Hematopoietic multipotent progenitor cell treated with erythropoietin and hydrocortisone succinate and interleukin-3 and kit ligand, for 15 days (in vitro differentiated cells): Measurements from ENCODE around the gene GSK3A.
A peak's percentile ranks its signal among the peaks of the same experiment; 100 is the strongest.
"Not testable (repeated sequence)": the region's sequence is repeated elsewhere in the genome, so short reads cannot be mapped to it uniquely, and the experiment has no call there.

Experiments used
- DNase-seq: peaks from one replicate; pipeline ENCODE4 v3.0.0-alpha.2; 2015; ENCODE audit warnings: low spot score

The GSK3A gene

DNA sequence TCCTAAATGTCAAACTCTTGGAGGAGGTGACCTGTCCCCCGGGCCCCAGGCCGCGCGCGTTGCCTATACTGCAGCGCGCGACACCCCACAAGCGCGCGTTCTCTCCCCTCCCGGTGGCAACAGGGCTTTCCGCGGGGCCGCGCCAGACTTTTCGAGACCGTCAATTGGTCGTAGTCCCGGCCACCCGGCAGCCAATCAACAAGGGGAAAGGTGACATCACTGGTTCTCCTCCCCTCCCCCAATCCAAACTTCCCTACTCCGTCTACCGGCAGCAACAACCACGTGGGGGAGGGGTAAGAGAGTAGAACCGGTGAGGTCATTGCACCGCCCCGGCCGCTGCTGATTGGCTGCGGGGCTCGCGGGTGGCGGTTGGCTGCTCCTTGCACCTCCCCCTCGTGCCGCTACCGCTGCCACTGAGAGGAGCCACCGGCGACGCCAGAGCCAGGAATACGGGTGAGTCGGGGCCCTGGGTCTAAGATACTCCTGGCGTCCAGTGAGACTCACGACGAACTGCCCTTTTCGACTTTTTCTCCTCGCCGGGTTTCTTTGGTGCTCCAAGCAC lies 25.8 kb upstream of the GSK3A start:
- DNase-seq: peak; percentile 100

DNA sequence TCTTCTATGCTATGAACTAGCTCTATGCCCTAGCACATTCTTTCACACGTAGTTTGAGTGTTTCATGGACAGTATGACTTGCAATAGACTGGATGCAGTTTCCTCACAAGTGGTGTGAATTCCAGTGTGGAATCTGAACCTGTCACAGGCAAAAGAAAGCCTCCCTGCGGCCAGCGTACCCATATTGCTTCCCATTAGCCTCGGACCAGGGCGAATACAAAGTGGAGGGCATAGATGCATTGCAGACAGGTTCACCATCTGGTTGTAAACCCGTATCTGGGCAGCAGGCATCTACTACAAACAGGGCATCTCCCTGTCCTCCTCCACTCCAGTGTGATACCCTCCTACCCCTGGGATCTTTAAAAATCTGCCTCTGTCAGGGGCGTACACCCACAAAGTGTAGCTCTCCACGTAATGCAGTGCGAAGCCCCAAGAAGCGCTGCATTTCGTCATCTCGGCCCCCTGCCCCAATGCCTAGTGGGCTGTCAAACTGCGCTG lies 25.3 kb upstream of the GSK3A start:
- DNase-seq: no peak

DNA sequence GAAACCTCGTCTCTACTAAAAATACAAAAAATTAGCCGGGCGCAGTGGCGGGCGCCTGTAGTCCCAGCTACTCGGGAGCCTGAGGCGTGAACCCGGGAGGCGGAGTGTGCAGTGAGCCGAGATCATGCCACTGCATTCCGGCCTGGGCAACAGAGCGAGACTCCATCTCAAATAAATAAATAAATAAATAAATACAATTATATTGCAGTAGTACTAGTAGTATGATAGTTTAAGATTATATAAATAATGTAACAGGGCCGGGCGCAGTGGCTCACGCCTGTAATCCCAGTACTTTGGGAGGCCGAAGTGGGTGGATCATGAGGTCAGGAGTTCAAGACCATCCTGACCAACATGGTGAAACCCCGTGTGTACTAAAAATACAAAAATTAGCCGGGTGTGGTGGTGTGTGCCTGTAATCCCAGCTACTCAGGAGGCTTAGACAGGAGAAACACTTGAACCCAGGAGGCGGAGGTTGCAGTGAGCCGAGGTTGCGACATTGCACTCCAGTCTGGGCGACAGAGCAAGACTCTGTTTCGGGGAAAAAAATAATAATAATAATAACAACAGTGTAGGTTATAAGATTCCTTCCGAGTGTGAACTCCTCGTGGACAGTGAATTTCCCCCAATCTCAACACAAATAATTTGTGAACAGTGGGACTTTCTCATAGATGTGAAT lies 24.7 kb upstream of the GSK3A start:
- not testable (repeated sequence) for DNase-seq

DNA sequence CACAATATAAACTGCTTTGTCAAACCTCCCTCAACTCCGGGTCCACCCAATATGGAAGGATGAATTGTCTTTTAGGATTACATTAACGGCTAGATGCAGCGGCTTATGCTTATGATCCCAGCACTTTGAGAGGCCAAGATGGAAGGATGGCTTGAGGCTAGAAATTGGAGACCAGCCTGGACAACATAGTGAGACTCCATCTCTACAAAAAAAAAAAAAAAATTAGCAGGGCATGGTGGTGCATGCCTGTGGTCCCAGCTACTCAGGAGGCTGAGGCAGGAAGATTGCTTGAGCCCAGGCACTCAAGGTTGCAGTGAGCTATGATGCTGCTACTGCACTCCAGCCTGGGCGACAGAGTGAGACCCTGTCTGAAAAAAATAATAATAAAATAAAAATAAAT lies 23.7 kb upstream of the GSK3A start:
- DNase-seq: not testable (repeated sequence)

DNA sequence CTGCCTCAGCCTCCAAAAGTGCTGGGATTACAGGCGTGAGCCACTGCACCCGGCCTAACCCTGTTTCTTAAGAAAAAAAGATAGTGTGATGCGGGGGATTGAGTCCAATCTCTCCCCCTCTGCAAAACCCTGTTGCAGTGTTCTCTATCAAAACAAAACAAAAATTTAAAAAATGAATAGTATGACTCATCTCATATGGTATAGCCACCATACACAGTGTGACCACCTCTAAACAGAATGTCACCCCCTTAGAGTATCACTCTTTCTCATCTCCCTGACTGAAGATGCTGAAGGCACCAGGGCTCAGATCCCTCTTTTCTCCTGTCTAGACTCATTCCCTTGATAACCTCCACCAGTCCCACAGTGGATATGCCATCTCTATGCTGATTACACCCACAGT lies 19.4 kb upstream of the GSK3A start:
- DNase-seq: no peak

DNA sequence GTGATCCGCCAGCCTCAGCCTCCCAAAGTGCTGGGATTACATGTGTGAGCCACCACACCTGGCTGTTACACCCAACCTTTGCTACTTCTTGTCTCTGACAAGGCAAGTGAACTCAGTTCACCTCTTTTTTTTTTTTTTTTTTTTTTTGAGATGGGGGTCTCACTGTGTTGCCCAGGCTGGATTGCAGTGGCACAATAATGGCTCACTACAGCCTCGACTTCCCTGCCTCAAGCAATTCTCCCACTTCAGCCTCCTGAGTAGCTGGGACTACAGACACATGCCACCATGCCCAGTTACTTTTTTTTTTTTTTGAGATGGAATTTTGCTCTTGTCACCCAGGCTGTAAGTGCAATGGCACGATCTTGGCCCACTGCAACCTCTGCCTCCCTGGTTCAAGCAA lies 15.4 kb upstream of the GSK3A start:
- DNase-seq: not testable (repeated sequence)

DNA sequence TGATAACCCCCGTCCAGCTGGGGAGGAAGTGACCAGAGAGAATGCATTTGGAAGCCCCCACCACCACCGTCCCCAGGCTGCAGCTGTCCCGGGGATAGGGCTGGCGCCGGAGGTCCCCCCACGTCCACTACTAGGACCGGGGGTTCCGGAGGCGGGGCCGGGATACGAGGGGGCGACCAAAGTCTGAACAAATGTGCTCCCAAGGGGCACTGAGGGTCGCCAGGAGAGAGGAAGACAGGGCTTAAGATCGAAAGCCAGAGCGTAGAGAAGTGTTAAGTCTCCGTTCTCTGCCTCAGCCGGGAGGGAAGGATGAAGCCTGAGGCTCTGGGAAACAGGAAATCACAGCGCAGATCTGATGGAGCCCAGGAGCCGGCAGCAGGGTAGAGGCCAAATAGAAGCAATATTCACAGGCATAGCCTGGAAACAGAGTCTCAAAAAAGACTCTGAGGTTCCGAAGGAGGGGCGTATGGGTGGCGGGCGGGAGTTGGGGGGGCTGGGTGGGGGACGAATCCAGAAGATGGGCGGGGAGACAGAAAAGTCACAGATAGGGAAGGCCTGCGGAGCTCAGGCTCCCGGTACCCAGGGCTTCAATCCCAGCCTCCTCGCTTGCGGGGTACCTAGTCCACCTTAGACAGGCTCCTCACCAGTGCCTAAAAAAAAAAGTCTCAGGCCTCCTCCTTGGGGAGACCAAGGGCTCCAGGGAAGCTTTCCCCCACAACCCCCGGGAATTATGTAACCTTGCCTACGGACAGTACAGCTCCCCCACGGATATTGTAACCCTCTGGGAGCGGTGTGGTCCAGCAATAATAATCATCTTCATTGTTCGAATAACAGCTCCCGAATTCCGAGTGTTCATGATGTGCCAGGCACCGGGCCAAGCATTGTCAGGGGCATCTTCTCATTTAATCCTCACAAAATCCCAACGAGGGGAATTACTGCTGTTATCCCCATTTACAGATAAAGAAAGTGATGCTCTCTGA lies 13.7 kb upstream of the GSK3A start:
- no peak for DNase-seq

DNA sequence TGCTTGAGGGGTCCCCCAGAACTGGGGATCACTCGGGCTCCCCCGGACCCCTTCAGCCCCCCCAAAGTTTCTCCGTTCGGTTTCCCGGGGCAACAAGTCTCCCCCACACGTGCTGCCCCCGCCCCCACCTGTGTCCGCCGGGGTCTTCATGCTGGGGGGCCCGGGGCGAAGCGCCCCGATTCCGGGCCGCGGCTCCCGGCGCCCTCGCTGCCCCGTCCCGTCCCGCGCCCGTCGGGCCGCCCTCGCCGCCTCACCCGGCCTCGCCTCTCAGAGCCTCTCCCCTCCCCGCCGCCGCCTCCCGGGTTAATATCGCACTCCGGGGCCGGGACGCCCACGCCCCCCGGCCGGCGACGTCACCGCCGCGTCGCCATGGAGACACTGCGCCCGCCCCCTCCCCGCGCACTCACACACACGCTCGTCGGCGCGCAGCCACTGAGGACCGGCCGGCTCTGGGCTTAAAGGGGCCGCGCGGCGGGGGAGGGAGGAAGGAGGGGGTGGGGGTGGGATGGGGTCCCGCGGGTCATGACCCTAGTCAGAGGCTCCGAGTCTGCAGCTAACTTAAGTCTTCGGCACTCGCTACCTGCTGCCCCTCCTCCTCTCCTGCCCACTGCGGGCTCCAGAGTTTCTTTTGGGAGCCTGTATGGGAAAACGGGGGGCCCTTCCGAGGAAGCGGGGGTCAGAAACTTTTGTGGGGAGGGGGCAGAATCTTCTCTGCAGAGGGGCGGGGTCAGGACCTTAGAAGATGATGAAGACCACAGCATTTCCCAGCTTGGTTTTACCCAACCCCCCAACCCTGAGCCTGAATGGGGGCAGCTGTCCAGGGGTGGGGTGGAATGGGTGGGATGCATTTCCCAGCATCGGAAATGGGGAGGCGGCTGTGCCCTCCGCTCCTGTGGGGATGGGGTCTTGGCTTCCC lies 12.7 kb upstream of the GSK3A start, which contains the start of gene ERF:
ERF (minus strand) TSS at position 279 of the 916 bp plus-strand sequence; CDS start at position 150, 129 bp downstream.
- peak; percentile 89 for DNase-seq

DNA sequence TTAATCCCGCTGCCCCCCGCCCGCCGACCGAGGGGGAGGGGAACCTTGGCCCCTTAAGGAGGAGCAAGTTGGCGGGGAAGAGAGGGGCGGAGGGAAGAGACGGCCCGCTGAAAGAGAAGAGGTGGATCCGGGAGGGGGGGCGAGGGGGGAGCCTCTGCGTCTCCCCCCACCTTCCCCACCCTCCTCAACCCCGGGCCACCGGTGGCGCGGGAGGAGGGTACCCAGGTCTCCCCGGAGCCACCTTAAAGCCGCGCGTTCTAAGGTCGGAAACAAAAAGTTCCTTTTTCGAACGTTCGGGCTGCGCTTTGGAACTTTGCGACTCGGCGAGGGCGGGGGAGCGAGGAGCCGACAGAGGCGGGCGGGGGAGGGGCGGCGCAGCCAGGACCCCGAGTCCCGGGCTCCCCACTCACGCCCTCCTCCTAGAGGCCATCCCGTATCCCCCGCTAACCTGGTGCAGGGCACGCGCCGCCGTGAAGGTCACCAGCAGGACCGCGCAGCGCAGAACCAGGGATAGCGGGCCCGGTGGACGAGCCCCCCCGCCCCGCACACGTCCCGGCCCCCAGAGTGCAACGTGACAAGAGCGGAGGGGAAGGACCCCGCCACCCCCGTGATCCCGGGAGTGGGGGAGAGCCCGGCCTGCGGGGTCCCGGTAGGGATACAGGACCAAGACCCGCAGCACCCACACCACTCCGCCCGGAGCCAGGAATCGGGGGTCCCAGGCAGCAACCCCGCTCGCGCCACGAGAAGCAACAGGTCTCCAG lies 11.9 kb upstream of the GSK3A start:
- peak; percentile 50 for DNase-seq

DNA sequence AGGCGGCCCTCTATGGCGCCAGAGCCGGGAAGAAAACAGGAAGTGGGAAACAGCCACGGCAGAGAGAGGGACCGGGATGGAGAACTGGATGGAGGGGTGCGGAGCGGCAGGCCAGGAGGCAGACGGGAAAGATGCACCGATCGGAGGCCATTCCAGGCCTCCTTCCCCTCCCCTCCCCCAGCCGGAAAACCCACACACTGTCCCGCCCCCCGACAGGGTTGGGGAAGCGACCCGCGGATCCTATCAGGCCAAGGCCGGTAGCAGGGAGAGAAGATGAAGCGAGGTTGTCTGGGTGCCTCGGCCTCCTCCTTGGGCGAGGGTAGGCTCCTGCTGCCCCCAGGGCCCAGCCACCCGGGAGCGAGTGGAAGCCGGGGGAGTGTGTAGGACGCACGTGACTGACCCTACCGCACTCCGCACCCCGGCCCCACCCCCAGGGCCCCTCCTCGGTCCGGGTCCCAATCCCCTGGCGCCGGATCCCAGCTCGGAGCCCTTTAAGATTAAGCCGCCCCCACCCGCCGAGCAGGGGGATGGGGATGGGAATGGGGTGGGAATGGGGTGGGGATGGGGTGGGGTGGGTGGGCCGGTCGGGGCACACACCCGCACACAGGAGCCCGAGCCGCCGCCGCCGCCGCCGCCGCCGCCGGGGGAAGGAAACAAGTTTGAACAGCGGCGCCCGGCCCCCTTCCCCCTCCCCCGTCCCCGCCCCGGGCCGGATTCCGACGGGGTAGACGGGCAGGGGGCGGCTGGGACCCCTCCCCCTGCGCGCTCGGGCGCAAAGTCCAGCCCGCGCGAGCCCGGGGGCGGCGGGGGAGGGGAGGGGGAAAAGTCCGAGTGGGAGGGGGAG lies 11.1 kb upstream of the GSK3A start:
- no peak for DNase-seq

DNA sequence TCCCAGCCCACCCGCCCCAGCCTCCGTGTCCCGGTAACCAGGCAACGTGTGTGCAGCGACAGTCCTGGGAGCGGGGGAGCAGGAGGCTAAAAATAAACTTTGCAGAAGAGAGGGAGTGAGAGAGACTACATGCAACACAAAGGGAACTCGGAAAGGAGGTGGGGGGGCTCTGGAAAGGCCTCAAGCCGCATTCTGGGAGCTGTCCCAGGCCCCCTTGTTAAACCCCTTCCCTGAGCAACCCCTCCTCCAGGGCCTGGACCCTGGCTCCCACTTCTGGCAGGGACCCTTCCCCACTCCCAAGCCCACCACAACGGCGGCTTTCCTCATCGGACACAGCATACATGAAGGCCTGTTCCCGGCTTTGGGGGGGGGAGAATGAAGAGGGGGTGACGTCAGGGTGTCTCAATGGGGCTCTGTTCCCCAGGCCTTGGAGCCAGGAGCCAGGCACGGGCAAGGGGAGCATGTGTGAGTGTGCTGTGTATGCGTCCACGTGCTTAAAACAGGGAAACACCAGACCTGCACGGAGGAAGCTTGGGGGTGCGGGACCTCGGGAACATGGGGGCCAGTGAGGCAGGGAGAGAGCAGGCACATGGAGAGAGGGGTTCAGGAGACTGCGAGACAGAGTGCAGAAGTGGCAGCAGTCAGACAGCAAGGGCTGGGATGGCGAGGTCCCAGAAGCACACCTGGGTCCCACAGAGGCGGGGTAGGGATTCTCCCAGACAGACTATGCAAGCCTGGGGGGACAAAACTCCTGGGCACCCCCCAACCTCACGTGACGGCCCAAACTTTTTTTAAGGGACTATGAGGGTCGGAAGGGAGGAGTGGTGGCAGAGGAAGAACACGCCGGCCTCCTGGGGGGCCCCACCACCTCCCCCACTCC lies 10.2 kb upstream of the GSK3A start:
- DNase-seq: no peak

DNA sequence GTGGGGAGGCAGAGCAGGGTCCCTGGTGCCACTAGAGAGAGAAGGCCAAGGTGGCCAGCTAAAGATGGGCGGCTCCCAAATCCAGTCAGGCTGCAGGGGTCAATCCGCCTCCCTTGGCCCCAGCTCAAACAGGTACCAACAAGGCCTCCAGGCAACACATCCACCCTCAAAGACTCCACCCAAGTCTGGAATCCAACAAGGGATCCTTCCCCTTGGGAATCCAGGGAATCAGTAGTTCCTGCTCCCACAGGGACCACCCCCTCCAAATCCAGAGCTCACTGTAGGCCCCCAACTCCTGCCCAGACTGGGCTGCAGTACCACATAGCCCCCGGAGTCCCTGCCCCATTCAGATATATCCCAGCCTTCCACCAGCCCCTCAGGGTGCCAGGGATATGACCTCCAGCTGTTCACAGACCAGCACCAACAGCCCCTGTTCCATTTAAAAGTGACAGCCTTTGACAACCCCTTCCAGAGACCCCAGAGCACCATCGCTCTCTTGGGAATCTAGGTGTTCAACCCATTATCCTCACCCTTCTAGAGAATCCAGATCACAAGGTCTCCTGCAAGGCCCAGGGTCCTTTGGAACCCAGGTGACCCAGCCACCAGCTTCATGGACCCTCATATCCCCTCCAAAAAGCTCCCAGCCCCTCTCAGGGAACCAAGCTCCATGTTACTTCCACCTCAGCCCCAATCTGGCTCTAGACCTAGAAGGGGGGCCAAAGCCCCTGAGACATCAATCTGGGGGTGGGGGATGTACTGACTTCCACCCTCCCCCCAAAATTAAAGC lies 9.4 kb upstream of the GSK3A start:
- DNase-seq: peak; percentile 1

DNA sequence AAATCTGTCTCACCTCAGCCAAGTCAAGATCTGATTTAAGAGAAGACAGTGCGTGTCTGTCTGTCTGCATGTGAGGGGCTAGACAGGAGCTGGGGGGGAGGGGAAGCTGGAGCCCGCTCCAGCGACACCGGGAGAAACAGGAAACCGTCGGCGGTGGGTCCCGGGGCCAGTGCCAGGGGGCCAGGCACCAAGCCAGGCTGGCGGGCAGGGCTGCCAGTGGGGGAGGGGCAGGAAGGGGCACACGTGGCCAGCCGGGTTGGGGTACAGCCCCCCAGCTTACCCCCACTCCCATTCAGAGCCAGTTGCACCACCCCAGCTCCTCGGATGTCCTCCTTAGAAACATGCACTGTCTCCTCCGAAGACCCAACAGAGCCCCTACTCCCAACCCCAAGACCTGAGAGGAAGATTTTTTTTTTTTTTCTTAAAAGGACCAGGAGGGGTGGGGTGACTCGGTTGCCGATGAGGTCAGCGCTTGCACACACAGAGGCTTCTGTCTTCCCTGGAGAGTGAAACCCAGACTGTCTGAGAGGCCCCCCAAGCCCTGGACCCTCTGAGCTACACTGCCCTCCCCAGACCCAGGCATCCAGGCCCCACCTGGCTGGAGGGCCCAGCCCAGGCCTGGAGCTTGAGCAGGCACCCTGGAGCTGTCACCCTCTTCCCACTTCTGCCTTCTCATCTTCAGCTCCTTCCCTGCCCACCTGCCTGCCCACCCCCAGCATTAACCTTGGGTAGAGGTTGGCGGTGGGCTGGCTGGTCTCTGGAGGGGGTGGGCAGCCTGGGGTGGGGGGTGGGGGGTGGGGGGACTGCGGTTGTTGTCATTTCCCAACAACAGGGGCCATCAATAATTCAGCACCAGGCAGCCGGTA lies 8.5 kb upstream of the GSK3A start:
- no peak for DNase-seq

DNA sequence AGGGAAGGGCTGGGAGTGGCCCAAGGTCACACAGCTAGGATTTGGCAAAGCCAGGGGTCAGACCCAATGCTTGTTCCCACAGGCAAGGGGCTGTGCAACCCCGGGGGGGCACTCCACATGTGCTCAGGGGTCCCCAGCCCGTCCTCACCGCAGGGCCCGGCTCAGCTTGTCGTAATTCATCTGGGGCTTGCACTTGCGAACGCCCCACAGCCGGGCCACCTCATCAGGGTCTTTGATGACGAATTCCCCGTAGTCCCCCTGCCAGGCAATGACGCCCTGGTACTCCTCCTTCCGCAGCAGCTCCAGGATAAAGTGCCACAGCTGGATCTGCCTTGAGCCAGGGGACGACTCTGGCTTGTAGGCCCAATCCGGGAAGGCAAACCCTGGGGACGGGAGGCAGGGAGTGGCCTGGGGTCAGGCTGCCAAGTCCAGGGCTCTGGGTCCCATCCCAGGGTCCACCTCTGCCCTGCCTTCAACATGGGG lies 7.8 kb upstream of the GSK3A start:
- DNase-seq: no peak

DNA sequence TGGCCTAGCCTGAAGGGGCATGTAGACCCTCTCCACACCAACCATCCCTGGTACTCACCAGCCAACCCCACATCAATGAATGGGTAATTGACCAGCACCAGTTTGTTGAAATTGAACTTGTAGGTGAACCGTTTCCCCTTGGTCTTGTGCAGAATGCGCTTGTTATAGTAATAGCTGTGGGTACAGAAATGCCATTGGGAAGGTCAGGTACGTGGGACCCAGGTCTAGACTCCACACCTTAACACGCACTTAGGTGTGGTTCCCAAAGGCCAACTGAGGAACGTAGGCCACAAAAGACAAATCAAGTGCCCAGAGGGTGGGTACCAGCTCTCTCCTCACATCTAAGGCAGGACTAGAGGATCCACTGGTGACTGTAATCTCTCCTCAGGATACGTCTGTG lies 7.4 kb upstream of the GSK3A start:
- DNase-seq: no peak

DNA sequence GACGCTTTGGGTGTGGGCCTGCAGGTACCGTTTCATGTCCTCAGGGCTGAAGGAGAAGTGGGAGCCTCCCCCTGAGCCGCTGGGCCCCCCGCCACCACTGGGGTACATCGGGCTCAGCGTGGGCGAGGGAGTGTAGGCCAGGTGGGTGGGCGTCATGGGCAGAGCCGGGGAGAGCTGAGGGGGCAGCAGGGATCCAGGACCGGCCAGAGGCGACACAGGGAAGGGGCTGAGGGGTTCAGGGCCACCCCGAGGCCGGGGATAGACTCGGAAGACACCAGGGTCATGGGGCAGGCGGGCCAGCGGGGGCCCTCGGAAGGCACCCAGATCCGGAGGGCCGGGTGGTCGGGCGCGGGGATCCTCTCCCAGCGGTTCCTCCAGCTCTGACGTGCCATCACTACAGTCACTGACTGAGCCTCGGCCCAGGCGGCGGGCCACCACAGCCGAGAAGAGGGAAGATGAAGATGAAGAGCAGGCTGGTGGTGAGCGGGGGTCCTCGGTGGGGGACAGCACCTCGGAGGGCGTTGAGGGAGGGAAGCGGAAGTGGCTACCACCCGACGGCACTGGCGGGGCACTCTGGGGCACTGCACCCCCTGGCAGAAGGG lies 6.8 kb upstream of the GSK3A start:
- DNase-seq: no peak
